Colonic mucosa (tissue), 4 donors: ENCODE data around the gene COG3. TPM values are rescaled to one million over a fixed set of nuclear protein-coding genes. Genes with fewer than 3 reads are reported as not detected.
A peak's percentile ranks its signal among the peaks of the same experiment; 100 is the strongest.

Experiments
- DNase-seq: peaks from one replicate; pipeline ENCODE4 v3.0.0-alpha.2; 2020
- H3K27ac ChIP-seq: fragments of 200-600 bp; one replicate; pipeline ENCODE4 v1.8.0; 2021
- H3K27me3 ChIP-seq: fragments of 200-600 bp; one replicate; pipeline ENCODE4 v1.8.0; 2021
- H3K36me3 ChIP-seq: fragments of 200-600 bp; one replicate; pipeline ENCODE4 v1.8.0; 2021
- H3K4me1 ChIP-seq: fragments of 200-600 bp; one replicate; pipeline ENCODE4 v1.8.0; 2021; ENCODE audit warnings: mild to moderate bottlenecking
- H3K4me3 ChIP-seq: fragments of 200-600 bp; one replicate; pipeline ENCODE4 v1.8.0; 2021
- H3K9ac ChIP-seq, 2 donors: one replicate each; pipeline ENCODE4 v1.7.0; 2013; ENCODE audit warnings: control low read depth in 2 of 2, low read depth in 2 of 2, low read length in 2 of 2
- H3K9me3 ChIP-seq: fragments of 200-600 bp; one replicate; pipeline ENCODE4 v1.8.0; 2021
- intact Hi-C: fragments of 100-400 bp; cut with DNase I; formaldehyde crosslinking; loops from one replicate; pipeline ENCODE4 v1.14.1; 2022
- total RNA-seq, 2 donors: library from RNA; stranded (reverse); fragmentation: NEBNext Ultra II Directional in 1 of 2; extraction: Animal tissue kit (Norgen Biotek cat#: 25700) in 1 of 2; gene quantifications; one replicate each; pipeline ENCODE4 v1.2.1, GENCODE V29; 2021
- TF ChIP-seq, protein P1 (sequence below): fragments of 200-600 bp; IDR thresholded peaks from one replicate; pipeline ENCODE4 v1.8.0; 2022; ENCODE audit warnings: antibody characterized with exemption, mild to moderate bottlenecking
- donor health status: healthy.
- donor health status: DM: no; HTN: no; CAD: no.
- donor health status: DM: no; HTN: no; CAD: no.

Gene COG3
- total RNA-seq, 2 donors from 2014 or later = 39.0 to 49.8 TPM

DNA sequence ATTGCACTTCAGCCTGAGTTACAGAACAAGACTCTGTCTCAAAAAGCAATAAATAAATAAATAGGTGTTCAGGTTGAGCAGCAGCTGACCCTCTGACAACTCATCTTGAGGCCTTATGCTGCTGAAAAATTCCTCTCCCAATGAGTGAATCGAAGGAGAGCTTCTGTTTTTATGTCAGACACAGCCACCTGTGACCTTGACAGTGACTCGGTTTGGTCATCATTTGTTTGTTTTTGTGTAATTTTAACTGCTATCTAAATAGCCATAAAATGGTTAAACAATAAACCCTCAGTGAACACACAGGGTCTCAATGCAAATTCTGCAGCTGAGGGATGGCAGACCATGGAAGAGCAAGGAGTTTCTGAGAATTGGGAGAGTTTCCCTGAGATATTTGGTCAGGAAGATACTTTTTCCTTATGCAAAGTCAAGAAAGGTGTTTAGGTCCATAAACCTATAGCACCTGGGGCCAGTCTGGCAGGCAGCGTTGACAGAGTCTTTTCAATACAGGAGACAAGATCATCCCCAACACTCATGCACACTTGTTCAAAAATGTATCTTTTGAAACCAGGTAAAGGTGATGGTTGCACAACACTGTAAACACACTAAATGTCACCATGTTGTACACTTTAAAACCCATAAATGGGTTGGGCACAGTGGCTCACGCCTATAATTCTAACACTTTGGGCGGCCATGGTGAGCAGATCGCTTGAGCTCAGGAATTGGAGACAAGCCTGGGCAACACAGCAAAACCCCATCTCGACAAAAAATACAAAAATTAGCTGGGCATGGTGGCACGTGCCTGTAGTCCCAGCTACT is 30.0 kb upstream of the COG3 start:
- intact Hi-C loops = no loop called here
- TF ChIP-seq, protein P1, sequence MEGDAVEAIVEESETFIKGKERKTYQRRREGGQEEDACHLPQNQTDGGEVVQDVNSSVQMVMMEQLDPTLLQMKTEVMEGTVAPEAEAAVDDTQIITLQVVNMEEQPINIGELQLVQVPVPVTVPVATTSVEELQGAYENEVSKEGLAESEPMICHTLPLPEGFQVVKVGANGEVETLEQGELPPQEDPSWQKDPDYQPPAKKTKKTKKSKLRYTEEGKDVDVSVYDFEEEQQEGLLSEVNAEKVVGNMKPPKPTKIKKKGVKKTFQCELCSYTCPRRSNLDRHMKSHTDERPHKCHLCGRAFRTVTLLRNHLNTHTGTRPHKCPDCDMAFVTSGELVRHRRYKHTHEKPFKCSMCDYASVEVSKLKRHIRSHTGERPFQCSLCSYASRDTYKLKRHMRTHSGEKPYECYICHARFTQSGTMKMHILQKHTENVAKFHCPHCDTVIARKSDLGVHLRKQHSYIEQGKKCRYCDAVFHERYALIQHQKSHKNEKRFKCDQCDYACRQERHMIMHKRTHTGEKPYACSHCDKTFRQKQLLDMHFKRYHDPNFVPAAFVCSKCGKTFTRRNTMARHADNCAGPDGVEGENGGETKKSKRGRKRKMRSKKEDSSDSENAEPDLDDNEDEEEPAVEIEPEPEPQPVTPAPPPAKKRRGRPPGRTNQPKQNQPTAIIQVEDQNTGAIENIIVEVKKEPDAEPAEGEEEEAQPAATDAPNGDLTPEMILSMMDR = no peak
- no peak overlapping the region for H3K4me3 ChIP-seq
- DNase-seq = peak; percentile 51
- H3K27me3 ChIP-seq = no peaks in the 10 kb centered on the region
- H3K36me3 ChIP-seq = no peaks in the 10 kb centered on the region
- H3K27ac ChIP-seq = peak overlapping the region; percentile 70
- H3K4me1 ChIP-seq = no peaks in the 10 kb centered on the region
- no peaks in the 10 kb centered on the region for H3K9me3 ChIP-seq
- no peak overlapping the region for H3K9ac ChIP-seq

DNA sequence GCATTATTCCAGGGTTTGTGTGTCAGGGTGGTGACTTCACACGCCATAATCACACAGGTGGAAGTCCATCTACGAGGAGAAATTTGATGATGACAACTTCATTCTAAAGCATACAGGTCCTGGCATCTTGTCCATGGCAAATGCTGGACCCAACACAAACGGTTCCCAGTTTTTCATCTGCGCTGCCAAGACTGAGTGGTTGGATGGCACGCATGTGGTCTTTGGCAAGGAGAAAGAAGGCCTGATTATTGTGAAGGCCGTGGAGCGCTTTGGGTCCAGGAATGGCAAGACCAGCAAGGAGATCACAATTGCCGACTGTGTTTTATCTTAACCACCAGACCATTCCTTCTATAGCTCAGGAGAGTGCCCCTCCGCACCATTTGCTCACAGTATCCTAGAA is 28.4 kb upstream of the COG3 start:
- Histone ChIP-seq H3K36me3 (no peaks in the 10 kb centered on the region), H3K27ac (no peak overlapping the region), H3K4me3 (no peak overlapping the region), H3K4me1 (no peaks in the 10 kb centered on the region), H3K27me3 (no peaks in the 10 kb centered on the region), H3K9me3 (no peaks in the 10 kb centered on the region), H3K9ac (no peak overlapping the region)
- no peak for DNase-seq
- TF ChIP-seq, protein P1 = no peak
- intact Hi-C loops = no loop called here

DNA sequence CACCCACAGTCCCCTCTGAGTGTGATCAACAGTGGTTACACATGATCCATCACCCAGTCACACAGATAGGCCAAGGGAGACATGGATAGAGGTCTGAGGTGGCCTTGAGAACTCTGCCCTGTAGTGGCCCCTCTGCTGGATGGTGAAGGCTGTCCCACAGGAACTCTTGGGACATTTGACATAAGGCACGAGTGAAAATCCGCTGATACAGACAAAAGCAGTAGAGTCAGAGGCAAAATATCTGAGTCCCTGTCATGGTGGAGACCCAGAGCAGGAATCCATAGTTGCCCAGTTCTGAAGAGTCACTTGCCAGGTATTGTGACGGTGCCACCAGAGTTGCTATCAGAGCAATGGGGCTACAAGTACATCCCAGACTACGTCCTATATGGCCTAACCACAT is 27.8 kb upstream of the COG3 start:
- H3K4me1 ChIP-seq = no peaks in the 10 kb centered on the region
- no peaks in the 10 kb centered on the region for H3K27me3 ChIP-seq
- H3K9me3 ChIP-seq = no peaks in the 10 kb centered on the region
- no peaks in the 10 kb centered on the region for H3K36me3 ChIP-seq
- H3K4me3 ChIP-seq = no peak overlapping the region
- TF ChIP-seq, protein P1 = no peak
- H3K9ac ChIP-seq = peak overlapping the region in 1 of 2 donors; percentile 24
- H3K27ac ChIP-seq = no peak overlapping the region
- DNase-seq = no peak
- intact Hi-C loops = no loop called here

DNA sequence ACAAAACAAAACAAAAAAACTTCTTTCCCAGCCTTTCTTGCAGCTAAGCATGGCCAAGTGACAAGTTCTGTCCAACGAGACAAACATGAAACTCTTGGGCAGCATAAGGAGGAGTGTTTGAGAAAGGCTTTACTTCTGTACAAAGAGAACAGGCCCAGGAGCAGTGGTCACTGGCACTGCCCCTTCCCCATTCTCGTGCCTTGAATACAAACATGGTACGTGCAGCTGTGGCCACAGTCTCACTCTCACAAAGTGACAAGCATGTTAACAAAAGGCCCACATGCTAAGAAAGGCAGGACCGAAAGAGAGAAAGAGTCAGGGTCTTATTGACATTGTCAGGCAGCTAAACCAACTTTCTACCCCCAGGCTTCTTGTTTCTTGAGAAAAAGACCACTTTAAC is 26.8 kb upstream of the COG3 start:
- H3K36me3 ChIP-seq = no peaks in the 10 kb centered on the region
- TF ChIP-seq, protein P1 = no peak
- no peaks in the 10 kb centered on the region for H3K4me1 ChIP-seq
- H3K27me3 ChIP-seq = no peaks in the 10 kb centered on the region
- DNase-seq = no peak
- H3K9ac ChIP-seq = no peak overlapping the region
- H3K9me3 ChIP-seq = no peaks in the 10 kb centered on the region
- no peak overlapping the region for H3K4me3 ChIP-seq
- no peak overlapping the region for H3K27ac ChIP-seq
- intact Hi-C loops = no loop called here

DNA sequence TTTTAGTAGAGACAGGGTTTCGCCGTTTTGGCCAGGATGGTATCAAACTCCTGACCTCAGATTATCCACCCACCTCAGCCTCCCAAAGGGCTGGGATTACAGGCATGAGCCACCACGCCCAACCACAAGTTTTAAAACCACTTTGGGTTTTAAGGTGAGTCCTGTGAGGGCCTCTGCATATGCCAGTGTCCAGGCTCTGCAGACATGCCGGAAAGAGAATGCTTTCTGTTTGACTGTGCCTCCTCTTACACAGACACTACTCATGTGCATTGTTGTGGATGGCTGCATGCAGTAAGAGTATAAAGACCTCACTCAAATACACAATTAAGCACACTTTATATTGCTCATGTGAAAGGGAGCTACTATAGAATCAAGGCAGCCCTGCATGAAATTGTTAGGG is 25.7 kb upstream of the COG3 start:
- no peak overlapping the region for H3K4me3 ChIP-seq
- TF ChIP-seq, protein P1 = no peak
- no peak overlapping the region for H3K9ac ChIP-seq
- no peak overlapping the region for H3K27ac ChIP-seq
- intact Hi-C loops = no loop called here
- DNase-seq = no peak
- no peaks in the 10 kb centered on the region for H3K4me1 ChIP-seq
- H3K36me3 ChIP-seq = no peaks in the 10 kb centered on the region
- H3K9me3 ChIP-seq = no peaks in the 10 kb centered on the region
- H3K27me3 ChIP-seq = no peaks in the 10 kb centered on the region
